NCI-H2029 treated with DMSO at 0.1 percent for 48 hours (cell line): Measurements from ENCODE around the gene RPL36.
"Not testable (repeated sequence)": the region's sequence is repeated elsewhere in the genome, so short reads cannot be mapped to it uniquely, and the experiment has no call there.

Experiments used
- DNase-seq: peaks from one replicate; lab custom pipeline; 2025; lab: John Stamatoyannopoulos, UW

Gene RPL36

DNA sequence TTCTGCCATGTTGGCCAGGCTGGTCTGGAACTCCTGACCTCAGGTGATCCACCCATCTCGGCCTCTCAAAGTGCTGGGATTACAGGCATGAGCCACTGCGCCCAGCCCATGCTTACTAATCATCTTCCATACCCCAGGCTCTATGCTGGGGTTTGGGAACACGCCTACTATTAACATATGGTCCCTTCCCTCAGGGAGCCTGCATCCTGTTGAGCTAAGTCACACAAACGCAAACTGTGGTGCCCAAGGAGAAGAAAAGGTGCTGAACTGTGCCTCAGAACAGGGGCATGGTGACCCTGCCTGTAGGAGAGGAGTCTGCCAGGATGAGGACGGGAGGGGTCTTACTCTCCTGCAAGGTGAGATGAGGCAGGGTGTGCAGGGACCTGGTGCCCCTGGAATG lies 15.4 kb upstream of the RPL36 start:
- DNase-seq = no peak

GRCh38 chr19:5676105-5676771 lies 13.9 kb upstream of the RPL36 start:
- DNase-seq = no peak

- DNase-seq = no peak
Observed at GRCh38 chr19:5676772-5677105, 13.4 kb upstream of the RPL36 start.

GRCh38 chr19:5677136-5677535 lies 13.0 kb upstream of the RPL36 start:
- DNase-seq = no peak

- DNase-seq = no peak
Observed at GRCh38 chr19:5677580-5677979, 12.5 kb upstream of the RPL36 start.

DNA sequence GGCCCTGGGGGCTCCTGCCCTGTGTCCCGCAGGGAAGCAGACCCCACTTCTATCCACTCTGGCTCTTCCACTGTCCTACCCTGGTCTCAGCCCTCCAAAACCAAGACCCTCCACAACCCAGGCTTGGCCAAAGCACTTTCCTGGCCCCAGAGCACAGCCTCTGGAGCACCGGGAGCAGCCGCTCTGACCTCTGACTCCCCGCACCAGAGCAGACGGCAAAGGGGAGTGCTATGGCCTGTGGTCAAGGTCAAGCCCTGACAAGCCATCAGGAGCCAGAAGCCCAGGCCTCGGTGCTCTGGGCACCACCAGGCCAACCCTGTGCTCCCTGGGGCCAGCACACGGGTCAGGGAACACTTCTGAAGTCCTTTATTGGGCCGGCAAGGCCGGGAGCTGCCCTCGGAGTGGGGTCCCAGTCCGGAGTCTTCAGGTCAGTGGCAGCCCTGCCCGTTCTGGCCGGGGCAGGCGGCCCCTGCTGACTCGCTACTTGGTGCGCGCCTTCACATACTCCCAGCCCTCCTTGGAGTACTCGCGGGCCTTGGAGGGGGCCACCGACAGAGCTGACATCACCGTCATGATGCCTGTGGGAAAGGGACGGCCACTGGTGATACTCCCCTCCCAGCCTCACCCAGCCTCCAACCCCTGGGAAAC lies 11.9 kb upstream of the RPL36 start:
- DNase-seq = no peak

- no peak for DNase-seq
Observed at GRCh38 chr19:5679289-5680083, 10.6 kb upstream of the RPL36 start.

GRCh38 chr19:5680084-5680436 lies 10.0 kb upstream of the RPL36 start:
- no peak for DNase-seq

DNA sequence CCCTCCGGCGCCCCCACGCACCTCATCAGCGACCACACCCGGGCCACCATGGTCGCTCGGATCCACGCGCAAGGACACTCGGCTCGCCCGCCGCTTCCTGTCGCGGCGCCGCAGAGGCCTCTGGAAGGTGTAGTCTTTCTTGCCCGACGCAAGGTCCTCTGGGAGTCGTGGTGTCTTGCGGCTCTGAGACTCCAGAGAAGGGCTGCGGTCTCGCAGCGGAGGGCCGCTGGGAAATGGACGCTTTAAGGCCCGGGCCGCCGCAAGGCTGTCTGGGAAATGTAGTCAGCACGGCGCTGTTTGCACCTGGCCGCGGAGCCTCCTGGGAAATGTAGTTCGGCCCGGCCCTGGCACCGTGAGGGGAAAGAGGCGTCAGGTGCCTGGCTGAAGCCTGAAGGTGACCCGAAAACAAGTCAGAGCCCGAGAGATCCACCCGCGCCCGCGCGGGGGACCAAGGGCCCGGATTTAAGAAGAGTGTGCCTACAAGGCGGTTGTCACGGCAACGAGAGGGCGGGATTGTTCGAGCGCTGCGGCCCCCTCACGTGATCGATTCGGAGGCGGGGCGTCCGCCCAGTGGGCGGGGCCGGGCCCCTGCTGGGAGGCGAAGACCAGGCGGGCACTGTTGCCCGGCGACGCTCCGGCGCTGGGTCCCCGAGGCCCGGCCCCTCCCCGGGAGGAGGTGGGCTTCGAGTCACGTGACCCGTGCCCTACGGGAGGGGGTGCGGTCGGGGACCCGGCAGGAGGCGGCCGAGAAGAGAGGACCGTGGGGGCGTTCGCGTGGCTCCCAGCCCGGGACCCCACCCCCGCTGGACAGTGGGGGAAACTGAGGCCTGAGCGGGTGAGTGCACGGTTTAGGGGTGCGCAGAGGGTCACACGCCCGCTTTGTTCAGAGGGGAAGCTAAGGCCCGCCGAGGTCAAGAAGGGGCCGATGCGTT lies 9.4 kb upstream of the RPL36 start, which contains the start of the genes HSD11B1L and MICOS13:
Gene HSD11B1L, plus strand, starts transcription at position 591 of the 932 bp plus-strand sequence. CDS start 3,806 bp downstream, outside the sequence.
Gene MICOS13, minus strand, starts transcription at position 80 of the 932 bp plus-strand sequence. Its CDS starts 30 bp downstream, at position 50.
- peak; percentile 93 for DNase-seq

DNA sequence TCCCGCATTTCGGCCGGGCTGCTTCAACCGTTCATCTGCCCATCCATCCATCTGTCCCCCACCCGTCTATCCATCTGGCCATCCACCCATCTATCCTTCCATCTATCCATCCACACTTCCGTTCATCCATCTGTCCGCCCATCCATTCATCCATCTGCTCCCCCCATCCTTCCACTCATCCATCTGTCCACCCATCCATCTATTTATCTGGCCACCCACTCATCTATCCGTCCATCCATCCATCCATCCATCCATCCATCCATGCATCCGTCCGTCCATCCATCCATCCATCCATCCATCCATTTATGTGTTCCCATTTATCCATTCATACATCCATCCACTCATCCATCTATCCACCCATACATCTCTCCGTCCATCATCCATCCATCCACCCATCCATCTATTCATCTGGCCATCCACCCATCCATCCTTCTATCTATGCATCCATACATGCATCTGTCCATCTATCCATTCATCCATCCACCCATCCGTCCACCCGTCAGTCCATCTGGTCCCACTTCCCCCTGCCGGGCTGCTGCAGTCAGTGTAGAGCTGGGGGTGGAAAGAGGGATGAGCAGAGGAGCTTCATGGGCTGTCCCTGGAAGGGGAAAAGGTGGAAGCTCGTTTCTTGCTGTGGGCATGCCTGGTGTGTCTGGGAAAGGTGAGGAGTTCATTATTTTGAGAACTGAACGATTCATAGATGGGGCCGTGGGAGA lies 8.5 kb upstream of the RPL36 start:
- DNase-seq = no peak

- no peak for DNase-seq
Observed at GRCh38 chr19:5682107-5682482, 8.0 kb upstream of the RPL36 start.

DNA sequence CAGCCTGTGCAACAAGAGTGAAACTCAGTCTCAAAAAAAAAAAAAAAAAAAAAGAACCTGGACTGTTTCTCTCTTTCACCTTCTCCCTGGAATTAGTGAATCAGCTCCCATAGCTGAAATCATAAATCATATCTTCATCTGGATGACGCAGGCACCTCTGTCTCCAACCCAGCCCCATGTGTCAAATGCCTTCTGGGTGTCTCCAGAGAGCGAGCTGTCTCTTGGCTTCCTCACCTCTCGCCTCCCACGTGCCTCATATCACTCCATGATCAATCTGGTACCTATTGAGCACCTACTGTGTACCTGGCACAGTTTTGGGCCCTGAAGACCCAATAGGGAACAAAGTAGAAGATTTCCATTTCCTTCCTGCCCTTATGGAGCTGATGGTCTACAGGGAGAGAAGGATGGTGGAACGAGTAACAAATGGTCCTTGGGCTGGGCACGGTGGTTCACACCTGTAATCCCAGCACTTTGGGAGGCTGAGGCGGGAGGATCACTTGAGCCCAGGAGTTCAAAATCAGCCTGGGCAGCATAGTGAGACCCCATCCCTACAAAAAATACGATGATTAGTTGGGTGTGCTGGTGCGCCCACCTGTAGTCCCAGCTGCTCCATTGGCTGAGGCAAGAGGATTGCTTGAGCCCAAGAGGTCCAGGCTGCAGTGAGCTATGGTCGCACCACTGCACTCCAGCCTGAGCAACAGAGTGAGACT lies 6.8 kb upstream of the RPL36 start:
- DNase-seq = no peak

- DNase-seq = no peak
Observed at GRCh38 chr19:5684694-5685430, 5.2 kb upstream of the RPL36 start.

GRCh38 chr19:5686326-5686646 lies 3.8 kb upstream of the RPL36 start:
- DNase-seq = no peak

DNA sequence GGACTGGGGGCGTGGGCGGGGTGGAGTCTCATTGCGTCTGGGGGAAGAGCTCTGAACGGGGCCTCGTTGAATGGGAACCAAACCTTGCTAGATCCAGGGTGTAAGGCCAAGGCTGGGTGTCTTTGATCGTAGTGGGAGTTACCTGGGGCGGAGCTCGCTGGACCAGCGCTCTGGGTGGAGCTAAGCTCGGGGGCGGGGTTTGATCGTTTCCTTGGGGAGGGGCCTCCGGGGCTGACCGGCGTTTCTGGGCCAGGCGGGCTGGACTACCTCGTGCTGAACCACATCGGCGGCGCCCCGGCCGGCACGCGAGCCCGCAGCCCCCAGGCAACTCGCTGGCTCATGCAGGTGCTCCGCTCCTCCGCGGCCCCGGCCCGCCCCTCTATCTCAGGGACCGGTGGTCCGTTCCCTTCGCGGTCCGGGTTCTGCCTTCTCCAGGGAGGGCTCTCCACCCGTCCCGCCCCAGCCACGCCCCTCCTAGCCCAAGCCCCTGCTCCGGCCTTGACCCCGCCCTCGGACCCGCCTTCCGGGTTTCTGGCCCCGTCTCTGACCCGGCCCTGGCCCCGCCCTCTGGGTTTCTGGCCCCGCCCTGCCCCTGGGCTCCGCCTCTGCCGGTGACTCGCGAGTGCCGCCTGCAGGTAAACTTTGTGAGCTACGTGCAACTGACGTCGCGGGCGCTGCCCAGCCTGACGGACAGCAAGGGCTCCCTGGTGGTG lies 3.3 kb upstream of the RPL36 start:
- DNase-seq = peak; percentile 77

DNA sequence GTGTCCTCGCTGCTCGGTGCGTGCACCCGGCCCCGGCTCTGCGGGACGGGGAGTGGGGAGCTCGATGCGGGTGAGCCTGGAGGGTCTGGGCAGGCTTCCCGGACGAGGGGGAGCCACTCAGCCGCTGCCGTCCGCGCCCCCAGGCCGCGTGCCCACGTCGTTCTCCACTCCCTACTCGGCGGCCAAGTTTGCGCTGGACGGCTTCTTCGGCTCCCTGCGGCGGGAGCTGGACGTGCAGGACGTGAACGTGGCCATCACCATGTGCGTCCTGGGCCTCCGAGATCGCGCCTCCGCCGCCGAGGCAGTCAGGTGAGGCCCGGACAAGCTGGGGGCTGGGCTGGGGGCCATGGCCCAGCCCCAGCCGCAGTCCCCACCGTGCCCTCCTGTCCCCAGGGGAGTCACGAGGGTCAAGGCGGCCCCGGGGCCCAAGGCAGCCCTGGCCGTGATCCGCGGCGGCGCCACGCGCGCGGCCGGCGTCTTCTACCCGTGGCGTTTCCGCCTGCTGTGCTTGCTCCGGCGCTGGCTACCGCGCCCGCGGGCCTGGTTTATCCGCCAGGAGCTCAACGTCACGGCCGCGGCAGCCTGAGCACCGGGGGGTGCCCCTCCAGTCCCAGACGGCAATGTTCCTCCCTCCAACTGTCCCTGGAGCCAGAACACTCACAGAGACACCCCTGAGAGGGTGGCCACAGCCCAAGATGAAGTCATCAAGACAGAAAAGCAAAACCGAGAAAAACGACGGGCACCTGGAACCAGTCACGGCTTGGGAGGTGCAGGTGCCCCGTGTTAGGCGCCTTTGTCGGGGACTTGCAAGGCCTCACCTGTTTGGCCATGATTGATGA lies 2.5 kb upstream of the RPL36 start:
- DNase-seq = no peak

DNA sequence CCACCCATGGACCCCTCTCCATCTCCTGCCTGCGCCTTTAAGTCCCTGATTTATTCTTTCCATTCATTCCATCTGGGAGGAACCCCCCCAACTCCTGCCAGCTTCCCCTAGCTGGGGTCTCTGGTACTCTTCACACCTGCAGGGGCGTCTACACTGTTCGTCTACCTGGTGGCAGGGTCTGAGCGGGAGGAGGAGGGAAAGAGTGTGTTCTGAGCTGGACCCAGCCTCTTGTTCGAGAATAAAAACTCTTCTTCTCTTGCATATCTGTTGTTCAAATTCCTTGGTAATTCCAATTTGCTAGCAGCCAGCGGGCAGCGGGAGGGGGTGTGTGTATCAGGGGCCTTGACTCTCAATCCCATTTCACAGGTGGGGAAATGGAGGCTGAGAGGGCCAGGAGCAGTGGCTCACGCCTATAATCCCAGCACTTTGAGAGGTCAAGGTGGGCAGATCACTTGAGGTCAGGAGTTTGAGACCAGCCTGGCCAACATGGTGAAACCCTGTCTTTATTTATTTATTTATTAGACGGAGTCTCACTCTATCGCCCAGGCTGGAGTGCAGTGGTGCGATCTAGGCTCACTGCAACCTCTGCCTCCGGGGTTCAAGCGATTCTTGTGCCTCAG lies 1.7 kb upstream of the RPL36 start:
- DNase-seq = not testable (repeated sequence)
